OCI-LY1 (cell line): Measurements from ENCODE around the gene DPP6.

Experiments
- EZH2 ChIP-seq: fragments of 200-600 bp; sonication (generic), shearing (Covaris generic); IDR thresholded peaks from 2 replicates; pipeline ENCODE4 v1.8.0; 2017; ENCODE audit warnings: borderline replicate concordance, mixed run types, mild to moderate bottlenecking, antibody characterized with exemption, low read length, moderate library complexity, mixed read lengths
- TF ChIP-seq, protein P1 (sequence below): fragments of 200-600 bp; sonication (generic), shearing (Covaris generic); IDR thresholded peaks from 2 replicates; pipeline ENCODE4 v1.5.1; 2017; ENCODE audit warnings: mild to moderate bottlenecking, antibody characterized with exemption, low read length, moderate library complexity, mixed read lengths

DNA sequence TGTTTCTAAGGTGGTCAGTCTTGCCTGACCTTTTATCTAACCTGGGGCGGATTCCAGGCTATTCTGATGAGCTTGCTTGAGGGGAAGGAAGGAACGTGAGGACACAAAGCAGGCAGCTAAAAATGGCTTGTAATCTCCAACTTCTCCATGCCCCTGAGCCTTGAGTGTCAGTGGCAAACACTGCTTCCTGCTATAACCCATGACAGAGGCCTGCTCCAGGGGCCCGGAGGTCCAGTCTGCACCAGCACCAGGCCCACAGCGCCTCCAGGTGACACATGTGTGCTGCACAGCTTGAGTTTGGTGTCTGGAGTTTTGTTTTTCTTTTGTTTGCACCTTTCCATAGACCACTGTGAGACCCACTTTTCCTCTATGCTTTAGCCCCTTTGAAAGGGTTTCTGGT is 742.8 kb downstream of the DPP6 start:
- TF ChIP-seq, protein P1, sequence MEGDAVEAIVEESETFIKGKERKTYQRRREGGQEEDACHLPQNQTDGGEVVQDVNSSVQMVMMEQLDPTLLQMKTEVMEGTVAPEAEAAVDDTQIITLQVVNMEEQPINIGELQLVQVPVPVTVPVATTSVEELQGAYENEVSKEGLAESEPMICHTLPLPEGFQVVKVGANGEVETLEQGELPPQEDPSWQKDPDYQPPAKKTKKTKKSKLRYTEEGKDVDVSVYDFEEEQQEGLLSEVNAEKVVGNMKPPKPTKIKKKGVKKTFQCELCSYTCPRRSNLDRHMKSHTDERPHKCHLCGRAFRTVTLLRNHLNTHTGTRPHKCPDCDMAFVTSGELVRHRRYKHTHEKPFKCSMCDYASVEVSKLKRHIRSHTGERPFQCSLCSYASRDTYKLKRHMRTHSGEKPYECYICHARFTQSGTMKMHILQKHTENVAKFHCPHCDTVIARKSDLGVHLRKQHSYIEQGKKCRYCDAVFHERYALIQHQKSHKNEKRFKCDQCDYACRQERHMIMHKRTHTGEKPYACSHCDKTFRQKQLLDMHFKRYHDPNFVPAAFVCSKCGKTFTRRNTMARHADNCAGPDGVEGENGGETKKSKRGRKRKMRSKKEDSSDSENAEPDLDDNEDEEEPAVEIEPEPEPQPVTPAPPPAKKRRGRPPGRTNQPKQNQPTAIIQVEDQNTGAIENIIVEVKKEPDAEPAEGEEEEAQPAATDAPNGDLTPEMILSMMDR: no peak; the same call in 1 of the 2 replicates
- no peak for TF ChIP-seq EZH2
